Measurements from ENCODE around the gene STX2.

Gene STX2

DNA sequence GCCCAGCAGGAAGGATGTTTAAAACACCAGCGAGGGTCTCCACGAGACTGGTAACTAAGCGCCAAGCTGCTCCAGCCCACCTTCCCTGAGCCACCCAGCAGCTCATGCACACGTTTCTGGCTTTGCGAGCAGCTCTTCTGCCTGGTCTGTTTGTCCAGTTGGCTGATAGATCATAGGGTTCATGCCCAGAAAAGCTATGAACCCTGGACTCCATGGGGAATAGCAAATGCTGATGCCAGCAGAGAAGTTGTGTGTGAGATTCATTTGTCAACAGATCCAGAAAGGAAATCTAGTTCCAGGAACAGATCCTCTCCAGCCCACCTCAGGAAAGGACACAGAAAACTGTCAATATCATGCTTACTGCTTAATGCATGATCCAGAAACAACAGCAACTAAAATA lies 94.8 kb downstream of the STX2 start:
- H3K9me2 ChIP-seq (replicated peaks; ENCODE audit: control insufficient read depth, low read length): no peaks in the 10 kb centered on the region
- no peaks in the 10 kb centered on the region for H4K20me1 ChIP-seq (ENCODE audit: control insufficient read depth, insufficient read depth, low read depth, low read length)
- H3K27ac ChIP-seq (ENCODE audit: low read depth, low read length): no peak overlapping the region
- H3K4me1 ChIP-seq (ENCODE audit: control insufficient read depth, low read length): no peaks in the 10 kb centered on the region
- no peak overlapping the region for H3K4me2 ChIP-seq (ENCODE audit: low read length)
- H3K27me3 ChIP-seq (ENCODE audit: control insufficient read depth, low read length): no peaks in the 10 kb centered on the region
- H3K4me3 ChIP-seq (ENCODE audit: low read length): no peak overlapping the region
- no peaks in the 10 kb centered on the region for H3K36me3 ChIP-seq (ENCODE audit: control insufficient read depth, low read length)
- no peaks in the 10 kb centered on the region for H3K9me3 ChIP-seq (ENCODE audit: control insufficient read depth, insufficient read depth, low read length)
- H3K79me2 ChIP-seq (ENCODE audit: control insufficient read depth, low read length): no peaks in the 10 kb centered on the region
- TF ChIP-seq EZH2phosphoT487 (IDR thresholded peaks at IDR 0.05; ENCODE audit: borderline replicate concordance, low read length) (no peak), CTCF (IDR thresholded peaks at IDR 0.05; ENCODE audit: low read depth, low read length, poor library complexity, severe bottlenecking) (no peak)
- H3F3A ChIP-seq (ENCODE audit: control insufficient read depth, insufficient read depth): no peaks in the 10 kb centered on the region

DNA sequence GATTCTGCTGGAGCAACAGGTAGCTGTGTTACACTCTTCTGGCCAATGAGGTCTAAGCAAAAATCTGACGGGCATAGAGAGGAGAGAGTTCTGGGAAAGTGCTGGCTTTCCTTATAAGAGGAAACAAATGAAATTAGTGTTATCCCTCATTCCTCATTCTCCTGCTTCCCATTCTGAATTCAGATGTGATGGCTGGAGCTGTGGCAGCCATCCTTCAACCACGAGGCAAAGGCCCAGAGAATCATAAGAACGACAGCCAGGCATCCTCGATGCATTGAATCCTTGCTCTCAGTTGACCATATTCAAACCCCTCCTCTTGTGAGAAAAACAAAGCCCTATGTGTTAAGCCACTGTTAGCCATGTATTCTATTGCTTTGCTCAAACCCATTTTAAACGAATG lies 95.4 kb downstream of the STX2 start:
- no peaks in the 10 kb centered on the region for H3K27me3 ChIP-seq (ENCODE audit: control insufficient read depth, low read length)

GRCh38 chr12:130743176-130743575 lies 95.9 kb downstream of the STX2 start:
- H3K36me3 ChIP-seq (ENCODE audit: control insufficient read depth, low read length): no peaks in the 10 kb centered on the region
- H3K9me3 ChIP-seq (ENCODE audit: control insufficient read depth, insufficient read depth, low read length): no peaks in the 10 kb centered on the region
- H4K20me1 ChIP-seq (ENCODE audit: control insufficient read depth, insufficient read depth, low read depth, low read length): no peaks in the 10 kb centered on the region
- H3K9me2 ChIP-seq (replicated peaks; ENCODE audit: control insufficient read depth, low read length): no peaks in the 10 kb centered on the region
- no peaks in the 10 kb centered on the region for H3K4me1 ChIP-seq (ENCODE audit: control insufficient read depth, low read length)
- no peaks in the 10 kb centered on the region for H3K27me3 ChIP-seq (ENCODE audit: control insufficient read depth, low read length)
- H3K79me2 ChIP-seq (ENCODE audit: control insufficient read depth, low read length): no peaks in the 10 kb centered on the region
- TF ChIP-seq CTCF (IDR thresholded peaks at IDR 0.05; ENCODE audit: low read depth, low read length, poor library complexity, severe bottlenecking) (no peak), EZH2phosphoT487 (IDR thresholded peaks at IDR 0.05; ENCODE audit: borderline replicate concordance, low read length) (no peak)
- H3F3A ChIP-seq (ENCODE audit: control insufficient read depth, insufficient read depth): no peaks in the 10 kb centered on the region
- no peak overlapping the region for H3K4me2 ChIP-seq (ENCODE audit: low read length)
- no peak overlapping the region for H3K4me3 ChIP-seq (ENCODE audit: low read length)
- no peak overlapping the region for H3K27ac ChIP-seq (ENCODE audit: low read depth, low read length)

More for the DNA sequence above, 95.4 kb downstream of the STX2 start:
- no peak overlapping the region for H3K4me3 ChIP-seq (ENCODE audit: low read length)
- no peak for TF ChIP-seq CTCF (IDR thresholded peaks at IDR 0.05; ENCODE audit: low read depth, low read length, poor library complexity, severe bottlenecking)
- no peak for TF ChIP-seq EZH2phosphoT487 (IDR thresholded peaks at IDR 0.05; ENCODE audit: borderline replicate concordance, low read length)
- no peaks in the 10 kb centered on the region for H3K9me2 ChIP-seq (replicated peaks; ENCODE audit: control insufficient read depth, low read length)
- H3K9me3 ChIP-seq (ENCODE audit: control insufficient read depth, insufficient read depth, low read length): no peaks in the 10 kb centered on the region
- no peaks in the 10 kb centered on the region for H3K4me1 ChIP-seq (ENCODE audit: control insufficient read depth, low read length)
- no peak overlapping the region for H3K4me2 ChIP-seq (ENCODE audit: low read length)
- no peak overlapping the region for H3K27ac ChIP-seq (ENCODE audit: low read depth, low read length)
- H4K20me1 ChIP-seq (ENCODE audit: control insufficient read depth, insufficient read depth, low read depth, low read length): no peaks in the 10 kb centered on the region
- H3K79me2 ChIP-seq (ENCODE audit: control insufficient read depth, low read length): no peaks in the 10 kb centered on the region
- H3F3A ChIP-seq (ENCODE audit: control insufficient read depth, insufficient read depth): no peaks in the 10 kb centered on the region
- H3K36me3 ChIP-seq (ENCODE audit: control insufficient read depth, low read length): no peaks in the 10 kb centered on the region

DNA sequence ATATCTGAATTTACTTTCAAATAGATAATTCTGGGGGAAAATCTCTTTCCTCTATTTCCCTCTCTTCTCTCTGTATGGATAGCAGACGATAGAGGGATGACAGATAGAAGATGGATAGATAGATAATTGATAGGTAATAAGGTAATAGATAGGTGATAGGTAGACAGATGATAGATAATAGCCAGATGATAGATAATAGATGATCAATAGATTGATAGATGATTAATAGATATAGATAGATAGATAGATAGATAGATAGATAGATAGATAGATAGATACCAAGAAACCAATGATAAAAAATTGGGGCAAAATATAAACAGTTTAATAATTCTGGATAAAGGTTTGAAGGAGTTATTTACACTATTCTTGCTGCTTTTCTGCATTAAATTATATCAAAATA lies 96.3 kb downstream of the STX2 start:
- H3K4me2 ChIP-seq (ENCODE audit: low read length): no peak overlapping the region
- H3K9me2 ChIP-seq (replicated peaks; ENCODE audit: control insufficient read depth, low read length): no peaks in the 10 kb centered on the region
- H3K4me1 ChIP-seq (ENCODE audit: control insufficient read depth, low read length): no peaks in the 10 kb centered on the region
- no peak for TF ChIP-seq EZH2phosphoT487 (IDR thresholded peaks at IDR 0.05; ENCODE audit: borderline replicate concordance, low read length)
- no peak for TF ChIP-seq CTCF (IDR thresholded peaks at IDR 0.05; ENCODE audit: low read depth, low read length, poor library complexity, severe bottlenecking)
- H3K79me2 ChIP-seq (ENCODE audit: control insufficient read depth, low read length): no peaks in the 10 kb centered on the region
- no peak overlapping the region for H3K4me3 ChIP-seq (ENCODE audit: low read length)
- no peaks in the 10 kb centered on the region for H4K20me1 ChIP-seq (ENCODE audit: control insufficient read depth, insufficient read depth, low read depth, low read length)
- no peaks in the 10 kb centered on the region for H3F3A ChIP-seq (ENCODE audit: control insufficient read depth, insufficient read depth)
- H3K36me3 ChIP-seq (ENCODE audit: control insufficient read depth, low read length): no peaks in the 10 kb centered on the region
- no peaks in the 10 kb centered on the region for H3K27me3 ChIP-seq (ENCODE audit: control insufficient read depth, low read length)
- H3K9me3 ChIP-seq (ENCODE audit: control insufficient read depth, insufficient read depth, low read length): no peaks in the 10 kb centered on the region
- no peak overlapping the region for H3K27ac ChIP-seq (ENCODE audit: low read depth, low read length)

Data from DOHH2 (cell line).